Fibroblast of lung (primary cell): ENCODE results near the gene JAG1. TPM values are rescaled to one million over a fixed set of nuclear protein-coding genes. Genes with fewer than 3 reads are reported as not detected.

Experiments used
- DNase-seq, 2 donors: peaks; one replicate each; pipeline versions ENCODE4 v3.0.0 to v3.0.0-alpha.2; 2010; ENCODE audit warnings: low read depth in 2 of 2
- H2AFZ ChIP-seq: 2 replicates; pipeline ENCODE4 v1.5.1; 2012; ENCODE audit warnings: low read length, control low read depth, inconsistent platforms
- H3K27ac ChIP-seq: 2 replicates; pipeline ENCODE4 v1.5.1; 2011; ENCODE audit warnings: low read length, control low read depth; ENCODE audit not compliant: insufficient read depth
- H3K27me3 ChIP-seq: 2 replicates; pipeline ENCODE4 v1.5.1; 2011; ENCODE audit warnings: mild to moderate bottlenecking, low read length; ENCODE audit not compliant: control insufficient read depth, insufficient read depth
- H3K36me3 ChIP-seq: 2 replicates; pipeline ENCODE4 v1.5.1; 2011; ENCODE audit warnings: low read length; ENCODE audit not compliant: control insufficient read depth, insufficient read depth
- H3K4me1 ChIP-seq: 2 replicates; pipeline ENCODE4 v1.5.1; 2011; ENCODE audit warnings: low read length; ENCODE audit not compliant: control insufficient read depth, insufficient read depth; ENCODE audit errors: extremely low read depth
- H3K4me2 ChIP-seq: 2 replicates; pipeline ENCODE4 v1.5.1; 2011; ENCODE audit warnings: low read length, control low read depth; ENCODE audit not compliant: insufficient read depth; ENCODE audit errors: extremely low read depth
- H3K4me3 ChIP-seq, 4 experiments: fragments of 200-600 bp in 1 of 4; sonication (generic) in 1 of 4; replicated peaks in 1 of 4; 2 replicates each; pipeline ENCODE4 v1.5.1; 2011 to 2016; ENCODE audit warnings: low read length in 4 of 4, low read depth in 3 of 4, mild to moderate bottlenecking in 3 of 4, control low read depth in 2 of 4, inconsistent platforms in 1 of 4, mixed read lengths in 1 of 4; ENCODE audit not compliant: insufficient read depth in 1 of 4; ENCODE audit errors: control extremely low read depth in 1 of 4
- H3K79me2 ChIP-seq: 2 replicates; pipeline ENCODE4 v1.5.1; 2012; ENCODE audit warnings: mild to moderate bottlenecking, low read length, inconsistent platforms; ENCODE audit not compliant: control insufficient read depth, insufficient read depth
- H3K9ac ChIP-seq: 2 replicates; pipeline ENCODE4 v1.5.1; 2011; ENCODE audit warnings: mild to moderate bottlenecking, low read length, control low read depth; ENCODE audit not compliant: insufficient read depth
- H3K9me3 ChIP-seq: 2 replicates; pipeline ENCODE4 v1.5.1; 2012; ENCODE audit warnings: low read depth, low read length; ENCODE audit not compliant: control insufficient read depth, insufficient read depth
- H4K20me1 ChIP-seq: 2 replicates; pipeline ENCODE4 v1.5.1; 2011; ENCODE audit warnings: low read length; ENCODE audit not compliant: control insufficient read depth, insufficient read depth; ENCODE audit errors: extremely low read depth
- EZH2 ChIP-seq: IDR thresholded peaks from 2 replicates; pipeline ENCODE4 v1.5.1; 2012; ENCODE audit warnings: low read length, control low read depth, mild to moderate bottlenecking; ENCODE audit errors: missing control alignments
- polyA plus RNA-seq, 2 donors: library from polyadenylated mRNA; depleted of rRNA in 1 of 2; stranded (reverse) in 1 of 2; unstranded in 1 of 2; fragments of >200 nt; gene quantifications; 2 replicates each; pipeline ENCODE4 v1.2.1, GENCODE V29; 2011 to 2012; ENCODE audit warnings: missing spikeins in 1 of 2
- total RNA-seq: library from RNA; depleted of rRNA; stranded (reverse); fragments of >200 nt; gene quantifications from 2 replicates; pipeline ENCODE4 v1.2.1, GENCODE V29; 2014
- TF ChIP-seq, protein P1 (sequence below), 2 donors: IDR thresholded peaks in 1 of 2; conservative IDR thresholded peaks in 1 of 2; 1 replicate in 1 of 2; 2 replicates in 1 of 2; pipeline ENCODE4 v1.5.1; 2011 to 2012; ENCODE audit warnings: low read length in 2 of 2, control low read depth in 1 of 2, inconsistent platforms in 1 of 2, low read depth in 1 of 2, mild to moderate bottlenecking in 1 of 2

JAG1 gene
- total and polyA plus RNA-seq, 2 donors (not counting 1 experiment from before 2014, with no cell fraction given), result 16.3 to 57.3 TPM

DNA sequence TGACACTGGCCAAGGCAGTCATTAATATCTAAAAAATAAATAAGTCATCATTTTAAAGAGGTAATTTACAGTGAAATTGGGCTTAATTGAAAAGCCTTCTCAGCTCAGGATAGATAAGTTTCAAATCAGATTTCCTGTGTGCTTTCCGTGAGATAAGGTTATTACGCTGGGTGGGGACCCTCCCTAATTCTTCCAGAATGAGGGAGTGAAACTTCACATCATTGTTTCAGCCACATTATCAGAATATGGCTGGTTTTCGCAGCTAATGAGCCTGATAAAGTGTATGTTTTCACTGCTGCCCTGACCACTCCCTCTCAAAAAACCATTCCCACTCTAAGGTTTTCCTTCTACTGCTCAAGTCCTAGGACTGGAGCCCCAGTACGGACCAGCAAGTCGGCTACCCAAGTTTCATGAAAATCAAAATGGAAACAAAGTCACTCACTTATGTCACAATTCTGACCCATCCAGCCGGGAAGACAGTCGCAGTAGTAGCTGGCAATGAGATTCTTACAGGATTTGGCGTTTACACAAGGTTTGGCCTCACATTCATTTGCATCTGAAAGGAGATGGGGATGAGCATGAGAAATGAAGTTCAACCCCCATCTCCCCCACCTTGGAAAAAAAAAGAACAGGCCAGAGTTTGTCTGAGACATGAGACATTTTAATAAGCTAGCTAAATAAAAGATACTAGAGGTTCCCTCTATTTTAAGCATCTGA is 24.6 kb downstream of the JAG1 start:
- Histone ChIP-seq H3K36me3 (peaks cover 18% of the 10 kb centered on the region), H4K20me1 (no peaks in the 10 kb centered on the region), H3K4me3 (no peak overlapping the region), H3K9me3 (no peaks in the 10 kb centered on the region), H3K27ac (no peak overlapping the region), H3K79me2 (no peaks in the 10 kb centered on the region), H2AFZ (no peak overlapping the region), H3K9ac (no peak overlapping the region), H3K4me1 (peaks cover 20% of the 10 kb centered on the region), H3K27me3 (no peaks in the 10 kb centered on the region), H3K4me2 (no peak overlapping the region)
- TF ChIP-seq, protein P1, sequence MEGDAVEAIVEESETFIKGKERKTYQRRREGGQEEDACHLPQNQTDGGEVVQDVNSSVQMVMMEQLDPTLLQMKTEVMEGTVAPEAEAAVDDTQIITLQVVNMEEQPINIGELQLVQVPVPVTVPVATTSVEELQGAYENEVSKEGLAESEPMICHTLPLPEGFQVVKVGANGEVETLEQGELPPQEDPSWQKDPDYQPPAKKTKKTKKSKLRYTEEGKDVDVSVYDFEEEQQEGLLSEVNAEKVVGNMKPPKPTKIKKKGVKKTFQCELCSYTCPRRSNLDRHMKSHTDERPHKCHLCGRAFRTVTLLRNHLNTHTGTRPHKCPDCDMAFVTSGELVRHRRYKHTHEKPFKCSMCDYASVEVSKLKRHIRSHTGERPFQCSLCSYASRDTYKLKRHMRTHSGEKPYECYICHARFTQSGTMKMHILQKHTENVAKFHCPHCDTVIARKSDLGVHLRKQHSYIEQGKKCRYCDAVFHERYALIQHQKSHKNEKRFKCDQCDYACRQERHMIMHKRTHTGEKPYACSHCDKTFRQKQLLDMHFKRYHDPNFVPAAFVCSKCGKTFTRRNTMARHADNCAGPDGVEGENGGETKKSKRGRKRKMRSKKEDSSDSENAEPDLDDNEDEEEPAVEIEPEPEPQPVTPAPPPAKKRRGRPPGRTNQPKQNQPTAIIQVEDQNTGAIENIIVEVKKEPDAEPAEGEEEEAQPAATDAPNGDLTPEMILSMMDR (conservative IDR thresholded peaks at IDR 0.05 in 1 of 2, IDR thresholded peaks at IDR 0.05 in 1 of 2; ENCODE audit: low read depth in 1 of 2, low read length in 2 of 2), result no peak
- no peak for TF ChIP-seq EZH2
- peak in 1 of 2 donors; percentile 41 for DNase-seq

DNA sequence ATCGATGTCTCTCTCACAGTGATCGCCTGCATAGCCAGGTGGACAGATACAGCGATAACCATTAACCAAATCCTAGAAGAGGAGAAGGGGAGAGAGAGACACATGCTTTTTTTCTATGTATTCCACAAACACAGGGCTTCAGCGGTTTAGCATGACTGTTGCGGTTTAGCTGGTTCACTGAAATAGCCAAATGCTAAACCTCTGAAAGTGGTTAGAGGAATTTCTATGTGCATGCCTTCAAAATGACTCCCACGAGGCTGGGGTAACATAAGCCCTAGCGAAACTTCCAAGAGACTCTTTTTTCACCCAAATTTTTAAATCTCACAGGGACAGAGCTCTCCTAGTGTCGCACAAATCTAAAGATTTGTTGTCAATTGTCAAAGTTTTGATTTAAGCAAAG is 25.1 kb downstream of the JAG1 start:
- H3K27ac ChIP-seq, result no peak overlapping the region
- DNase-seq, result peak; percentile 77 to 96
- H3K4me1 ChIP-seq, result peaks cover 17% of the 10 kb centered on the region
- no peak overlapping the region for H3K4me2 ChIP-seq
- H3K79me2 ChIP-seq, result no peaks in the 10 kb centered on the region
- no peaks in the 10 kb centered on the region for H4K20me1 ChIP-seq
- H3K4me3 ChIP-seq, result no peak overlapping the region
- no peaks in the 10 kb centered on the region for H3K27me3 ChIP-seq
- no peak for TF ChIP-seq EZH2
- TF ChIP-seq, protein P1 (conservative IDR thresholded peaks at IDR 0.05 in 1 of 2, IDR thresholded peaks at IDR 0.05 in 1 of 2; ENCODE audit: low read depth in 1 of 2, low read length in 2 of 2), result no peak
- H3K36me3 ChIP-seq, result peaks cover 19% of the 10 kb centered on the region
- no peak overlapping the region for H2AFZ ChIP-seq
- no peak overlapping the region for H3K9ac ChIP-seq
- no peaks in the 10 kb centered on the region for H3K9me3 ChIP-seq

DNA sequence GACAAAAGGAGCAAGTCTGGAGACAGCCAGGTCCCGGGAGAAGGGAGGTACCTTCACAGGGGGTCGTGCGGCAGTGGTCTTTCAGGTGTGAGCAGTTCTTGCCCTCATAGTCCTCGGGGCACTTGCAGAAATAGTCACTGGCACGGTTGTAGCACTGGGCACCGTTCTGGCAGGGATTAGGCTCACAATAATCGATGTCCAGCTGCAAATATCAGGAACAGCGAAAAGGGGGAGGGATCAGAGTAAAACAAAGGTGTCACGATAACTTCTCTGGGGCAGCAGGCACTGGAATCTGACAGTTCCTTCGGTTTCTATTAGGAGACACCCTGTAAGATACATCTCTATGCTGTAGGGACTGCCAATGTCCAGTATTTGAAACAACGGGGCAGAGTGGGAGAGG is 25.9 kb downstream of the JAG1 start:
- H3K4me3 ChIP-seq, result no peak overlapping the region
- H3K27me3 ChIP-seq, result no peaks in the 10 kb centered on the region
- H3K4me1 ChIP-seq, result peaks cover 13% of the 10 kb centered on the region
- no peak overlapping the region for H2AFZ ChIP-seq
- H3K27ac ChIP-seq, result no peak overlapping the region
- no peak for DNase-seq
- no peak overlapping the region for H3K9ac ChIP-seq
- H3K79me2 ChIP-seq, result no peaks in the 10 kb centered on the region
- peaks cover 19% of the 10 kb centered on the region for H3K36me3 ChIP-seq
- no peaks in the 10 kb centered on the region for H4K20me1 ChIP-seq
- no peak overlapping the region for H3K4me2 ChIP-seq
- no peaks in the 10 kb centered on the region for H3K9me3 ChIP-seq
- no peak for TF ChIP-seq EZH2
- TF ChIP-seq, protein P1 (conservative IDR thresholded peaks at IDR 0.05 in 1 of 2, IDR thresholded peaks at IDR 0.05 in 1 of 2; ENCODE audit: low read depth in 1 of 2, low read length in 2 of 2), result no peak
